ENCODE measurements around the gene CDRT4.

DNA sequence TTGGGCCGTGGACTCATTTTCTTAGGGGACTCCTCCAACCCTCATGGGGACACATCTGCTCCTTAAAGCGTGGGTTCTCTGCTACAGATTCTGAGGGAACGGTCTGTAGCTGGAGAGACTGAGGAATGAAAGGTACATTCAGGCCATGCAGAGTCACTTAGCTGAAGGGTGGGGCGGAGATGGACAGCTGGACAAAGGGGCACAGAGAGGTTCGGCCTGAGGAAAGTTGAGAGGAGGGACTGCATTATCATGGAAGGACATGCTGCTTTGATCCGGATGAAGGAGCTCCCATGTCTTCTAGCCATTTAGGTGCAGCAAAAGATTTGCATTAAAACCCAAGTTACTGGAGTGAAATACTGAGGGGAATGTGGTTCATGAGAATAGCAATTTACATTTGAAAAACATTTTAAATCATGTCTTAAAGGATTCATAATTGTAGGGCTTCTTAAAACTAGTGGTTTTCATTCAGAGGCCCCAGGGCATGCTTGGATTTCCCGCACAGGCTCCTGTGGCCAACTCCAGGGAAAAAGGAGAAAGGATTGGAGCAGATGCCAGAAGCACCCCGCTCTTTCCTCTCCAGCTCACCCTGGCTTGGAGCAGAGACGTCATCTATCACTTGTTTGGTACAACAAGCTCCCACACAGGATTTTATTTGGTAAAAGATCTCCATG, 54.2 kb downstream of the CDRT4 start:
- no peak for TF ChIP-seq EP300 (IDR thresholded peaks at IDR 0.05; ENCODE audit: borderline replicate concordance in 1 of 2, control insufficient read depth in 1 of 2, low read depth in 2 of 2, low read length in 2 of 2)
- TF ChIP-seq, protein P1, sequence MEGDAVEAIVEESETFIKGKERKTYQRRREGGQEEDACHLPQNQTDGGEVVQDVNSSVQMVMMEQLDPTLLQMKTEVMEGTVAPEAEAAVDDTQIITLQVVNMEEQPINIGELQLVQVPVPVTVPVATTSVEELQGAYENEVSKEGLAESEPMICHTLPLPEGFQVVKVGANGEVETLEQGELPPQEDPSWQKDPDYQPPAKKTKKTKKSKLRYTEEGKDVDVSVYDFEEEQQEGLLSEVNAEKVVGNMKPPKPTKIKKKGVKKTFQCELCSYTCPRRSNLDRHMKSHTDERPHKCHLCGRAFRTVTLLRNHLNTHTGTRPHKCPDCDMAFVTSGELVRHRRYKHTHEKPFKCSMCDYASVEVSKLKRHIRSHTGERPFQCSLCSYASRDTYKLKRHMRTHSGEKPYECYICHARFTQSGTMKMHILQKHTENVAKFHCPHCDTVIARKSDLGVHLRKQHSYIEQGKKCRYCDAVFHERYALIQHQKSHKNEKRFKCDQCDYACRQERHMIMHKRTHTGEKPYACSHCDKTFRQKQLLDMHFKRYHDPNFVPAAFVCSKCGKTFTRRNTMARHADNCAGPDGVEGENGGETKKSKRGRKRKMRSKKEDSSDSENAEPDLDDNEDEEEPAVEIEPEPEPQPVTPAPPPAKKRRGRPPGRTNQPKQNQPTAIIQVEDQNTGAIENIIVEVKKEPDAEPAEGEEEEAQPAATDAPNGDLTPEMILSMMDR (IDR thresholded peaks at IDR 0.05 in 2 of 3, conservative IDR thresholded peaks at IDR 0.05 in 1 of 3; ENCODE audit: control insufficient read depth in 2 of 3, extremely low read depth in 1 of 3, insufficient read depth in 1 of 3, low read depth in 3 of 3, low read length in 3 of 3): no peak
- TF ChIP-seq TAF1 (IDR thresholded peaks at IDR 0.05; ENCODE audit: borderline replicate concordance, low read depth, low read length): no peak
